Measurements from ENCODE around the gene FER. TPM values are rescaled to one million over a fixed set of nuclear protein-coding genes. Genes with fewer than 3 reads are reported as not detected.
"Not testable (repeated sequence)": the region's sequence is repeated elsewhere in the genome, so short reads cannot be mapped to it uniquely, and the experiment has no call there.

Gene FER
- total RNA-seq, 2 experiments from 2014 or later = 14.2 to 15.9 TPM

DNA sequence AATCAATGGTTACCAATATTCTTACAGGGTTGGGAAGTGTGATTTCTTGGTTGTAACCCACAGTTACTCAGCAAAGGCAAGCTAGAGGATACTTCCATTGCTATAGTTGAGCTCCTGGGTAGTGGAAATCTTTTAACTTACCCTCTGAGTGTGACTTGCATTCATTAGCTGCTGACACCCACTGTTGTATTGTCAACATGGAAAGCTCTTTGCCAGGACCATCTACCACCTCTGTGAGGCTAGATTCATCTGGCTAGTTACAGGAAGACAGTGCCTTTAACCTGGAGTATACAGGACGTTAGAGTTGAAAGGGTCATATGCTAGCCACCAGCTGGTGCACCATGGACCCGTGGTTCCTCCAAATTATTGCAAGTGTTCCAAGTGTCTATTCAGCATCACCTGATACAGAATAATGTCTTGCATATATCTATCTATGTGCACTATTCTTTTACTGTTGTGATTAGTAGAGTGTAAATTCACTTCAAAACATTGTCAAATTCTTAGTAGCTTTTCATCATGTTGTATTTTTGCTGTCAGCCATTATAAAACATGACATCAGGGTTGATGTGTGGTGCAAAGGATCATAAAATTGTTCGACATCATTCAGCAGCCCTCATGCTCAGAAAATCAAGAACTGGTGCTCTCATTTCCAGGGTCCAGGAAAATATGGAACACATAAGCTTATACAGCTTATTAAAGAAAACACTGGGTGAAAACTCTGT is 423.1 kb downstream of the FER start:
- H3K4me3 Mint-ChIP-seq = no peak overlapping the region
- intact Hi-C loops (cut with DNase I, micrococcal nuclease) = no loop called here
- H3K4me3 ChIP-seq (ENCODE audit: low read length) = no peak overlapping the region
- H3K27me3 Mint-ChIP-seq = no peaks in the 10 kb centered on the region
- peaks cover 14% of the 10 kb centered on the region for H3K36me3 Mint-ChIP-seq (ENCODE audit: low read depth)
- H3K9me3 Mint-ChIP-seq = no peaks in the 10 kb centered on the region
- H3K4me1 ChIP-seq (ENCODE audit: insufficient read depth, low read length) = no peaks in the 10 kb centered on the region
- ChIA-PET CTCF (no interaction called here), POLR2A (no interaction called here)
- no peaks in the 10 kb centered on the region for H3K27me3 ChIP-seq (ENCODE audit: control insufficient read depth in 1 of 2, insufficient read depth in 2 of 2, low read length in 2 of 2)
- H3K4me1 Mint-ChIP-seq (ENCODE audit: low read depth) = no peaks in the 10 kb centered on the region
- TF ChIP-seq, protein P1, sequence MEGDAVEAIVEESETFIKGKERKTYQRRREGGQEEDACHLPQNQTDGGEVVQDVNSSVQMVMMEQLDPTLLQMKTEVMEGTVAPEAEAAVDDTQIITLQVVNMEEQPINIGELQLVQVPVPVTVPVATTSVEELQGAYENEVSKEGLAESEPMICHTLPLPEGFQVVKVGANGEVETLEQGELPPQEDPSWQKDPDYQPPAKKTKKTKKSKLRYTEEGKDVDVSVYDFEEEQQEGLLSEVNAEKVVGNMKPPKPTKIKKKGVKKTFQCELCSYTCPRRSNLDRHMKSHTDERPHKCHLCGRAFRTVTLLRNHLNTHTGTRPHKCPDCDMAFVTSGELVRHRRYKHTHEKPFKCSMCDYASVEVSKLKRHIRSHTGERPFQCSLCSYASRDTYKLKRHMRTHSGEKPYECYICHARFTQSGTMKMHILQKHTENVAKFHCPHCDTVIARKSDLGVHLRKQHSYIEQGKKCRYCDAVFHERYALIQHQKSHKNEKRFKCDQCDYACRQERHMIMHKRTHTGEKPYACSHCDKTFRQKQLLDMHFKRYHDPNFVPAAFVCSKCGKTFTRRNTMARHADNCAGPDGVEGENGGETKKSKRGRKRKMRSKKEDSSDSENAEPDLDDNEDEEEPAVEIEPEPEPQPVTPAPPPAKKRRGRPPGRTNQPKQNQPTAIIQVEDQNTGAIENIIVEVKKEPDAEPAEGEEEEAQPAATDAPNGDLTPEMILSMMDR (IDR thresholded peaks at IDR 0.05) = no peak
- H3K27ac ChIP-seq (ENCODE audit: low read depth in 1 of 2, low read length in 2 of 2) = no peak overlapping the region
- H3K36me3 ChIP-seq (ENCODE audit: insufficient read depth, low read length) = no peaks in the 10 kb centered on the region
- DNase-seq (no peak), ATAC-seq (ENCODE audit: poor library complexity) (no peak)
- no peaks in the 10 kb centered on the region for H3K9me3 ChIP-seq (ENCODE audit: control insufficient read depth in 1 of 2, insufficient read depth in 1 of 2, low read length in 2 of 2)
- no peak overlapping the region for H3K27ac Mint-ChIP-seq

DNA sequence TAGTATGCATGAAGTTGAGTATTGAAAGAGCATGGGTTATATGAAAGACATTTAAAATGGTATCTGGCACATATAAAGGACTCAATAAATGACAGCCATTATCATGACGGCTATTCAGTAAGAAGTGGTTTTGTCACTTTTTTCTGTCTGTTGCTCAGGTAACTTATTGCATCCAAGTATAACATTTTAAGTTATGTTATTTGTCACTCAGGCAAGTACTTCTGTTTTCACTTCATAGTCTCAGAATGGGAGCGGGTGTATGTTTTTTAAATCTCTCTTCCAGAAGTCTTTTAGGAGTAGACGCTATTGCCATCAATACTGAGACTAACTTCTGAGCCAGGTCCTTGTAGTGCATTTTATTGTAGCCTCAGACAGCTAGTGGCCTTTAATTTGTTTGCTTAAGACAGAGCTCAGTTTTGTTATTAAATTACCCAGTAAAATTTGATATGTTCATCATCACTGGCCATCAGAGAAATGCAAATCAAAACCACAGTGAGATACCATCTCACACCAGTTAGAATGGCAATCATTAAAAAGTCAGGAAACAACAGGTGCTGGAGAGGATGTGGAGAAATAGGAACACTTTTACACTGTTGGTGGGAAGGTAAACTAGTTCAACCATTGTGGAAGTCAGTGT is 423.9 kb downstream of the FER start:
- intact Hi-C loops (cut with DNase I, micrococcal nuclease); DNase-seq; H3K27ac ChIP-seq (ENCODE audit: low read depth in 1 of 2, low read length in 2 of 2); H3K27ac Mint-ChIP-seq; H3K4me1 ChIP-seq (ENCODE audit: insufficient read depth, low read length); H3K27me3 ChIP-seq (ENCODE audit: control insufficient read depth in 1 of 2, insufficient read depth in 2 of 2, low read length in 2 of 2); H3K9me3 Mint-ChIP-seq; H3K9me3 ChIP-seq (ENCODE audit: control insufficient read depth in 1 of 2, insufficient read depth in 1 of 2, low read length in 2 of 2); ATAC-seq (ENCODE audit: poor library complexity); H3K4me1 Mint-ChIP-seq (ENCODE audit: low read depth); CTCF ChIA-PET; POLR2A ChIA-PET; H3K4me3 ChIP-seq (ENCODE audit: low read length); H3K27me3 Mint-ChIP-seq; H3K36me3 ChIP-seq (ENCODE audit: insufficient read depth, low read length); H3K4me3 Mint-ChIP-seq: not testable (repeated sequence)
- H3K36me3 Mint-ChIP-seq (ENCODE audit: low read depth) = peaks cover 14% of the 10 kb centered on the region

DNA sequence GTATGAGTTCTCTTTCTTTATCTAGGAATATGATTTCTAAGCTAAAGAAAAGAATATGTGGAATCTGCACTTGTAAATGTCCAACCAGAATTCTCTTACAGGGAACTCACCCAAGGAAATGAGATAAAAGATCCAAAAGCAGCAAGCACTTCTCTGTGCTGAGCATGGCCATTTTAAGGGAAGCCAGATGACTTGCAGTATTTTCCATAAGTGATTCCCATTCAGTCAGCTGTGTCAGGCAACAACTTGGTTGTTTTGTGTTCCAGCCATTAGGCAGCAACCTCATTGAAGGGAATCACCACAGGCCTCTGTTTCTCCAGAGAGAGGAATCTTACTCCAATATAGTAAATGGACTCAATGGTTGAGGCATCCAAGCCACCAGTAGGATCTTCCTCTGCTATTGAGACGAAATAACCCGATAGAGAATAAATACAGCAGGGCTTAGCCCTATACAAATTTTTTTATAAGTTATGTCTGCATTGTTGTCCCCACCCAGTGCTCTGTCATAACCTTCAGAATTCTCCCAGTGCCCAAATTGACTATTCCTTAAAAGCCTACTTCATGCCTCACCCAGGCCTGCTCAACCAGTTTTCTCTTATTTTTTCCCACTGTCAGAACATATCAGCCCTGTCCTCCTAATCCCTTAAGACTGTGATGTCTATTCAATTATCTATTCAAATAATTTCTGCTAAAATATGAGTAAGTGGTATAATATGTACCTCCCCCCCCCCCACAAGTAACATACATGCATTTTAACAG is 425.5 kb downstream of the FER start:
- Histone ChIP-seq H3K27me3 (ENCODE audit: control insufficient read depth in 1 of 2, insufficient read depth in 2 of 2, low read length in 2 of 2) (no peaks in the 10 kb centered on the region), H3K4me1 (ENCODE audit: insufficient read depth, low read length) (no peaks in the 10 kb centered on the region), H3K36me3 (ENCODE audit: insufficient read depth, low read length) (no peaks in the 10 kb centered on the region), H3K4me3 (ENCODE audit: low read length) (no peak overlapping the region), H3K27ac (ENCODE audit: low read depth in 1 of 2, low read length in 2 of 2) (no peak overlapping the region), H3K9me3 (ENCODE audit: control insufficient read depth in 1 of 2, insufficient read depth in 1 of 2, low read length in 2 of 2) (no peaks in the 10 kb centered on the region)
- Mint-ChIP-seq H3K4me1 (ENCODE audit: low read depth) (no peaks in the 10 kb centered on the region), H3K27ac (no peak overlapping the region), H3K27me3 (no peaks in the 10 kb centered on the region), H3K4me3 (no peak overlapping the region), H3K36me3 (ENCODE audit: low read depth) (peaks cover 14% of the 10 kb centered on the region), H3K9me3 (no peaks in the 10 kb centered on the region)
- ChIA-PET POLR2A (no interaction called here), CTCF (no interaction called here)
- DNase-seq (no peak), ATAC-seq (ENCODE audit: poor library complexity) (no peak)
- TF ChIP-seq, protein P1 (IDR thresholded peaks at IDR 0.05) = no peak
- intact Hi-C loops (cut with DNase I, micrococcal nuclease) = no loop called here
